Neural cell (in vitro differentiated cells): Measurements from ENCODE around the gene PGAP3. TPM values are rescaled to one million over a fixed set of nuclear protein-coding genes. Genes with fewer than 3 reads are reported as not detected.

Experiments
- H2AFZ ChIP-seq: fragments of 200-600, 300-800 bp; sonication (generic), shearing (Covaris generic); 2 replicates; pipeline ENCODE4 v1.6.0; 2014; ENCODE audit warnings: low read depth, mild to moderate bottlenecking, antibody characterized with exemption, low read length, moderate library complexity
- H3F3A ChIP-seq: fragments of 200-600 bp; shearing (Covaris generic); 2 replicates; pipeline ENCODE4 v1.6.1; 2016; ENCODE audit warnings: mild to moderate bottlenecking, moderate library complexity, mixed read lengths, antibody characterized with exemption, low read length; ENCODE audit not compliant: insufficient read depth, poor library complexity, severe bottlenecking
- H3K27ac ChIP-seq: fragments of 200-600, 300-800 bp; sonication (generic), shearing (Covaris generic); 2 replicates; pipeline ENCODE4 v1.5.1; 2014; ENCODE audit warnings: mild to moderate bottlenecking, low read length, moderate library complexity
- H3K27me3 ChIP-seq: fragments of 300-800, 200-600 bp; sonication (generic), shearing (Covaris generic); 2 replicates; pipeline ENCODE4 v1.6.0; 2014; ENCODE audit warnings: mild to moderate bottlenecking, low read depth, low read length, moderate library complexity; ENCODE audit not compliant: insufficient read depth
- H3K36me3 ChIP-seq: fragments of 300-800, 200-600 bp; sonication (generic), shearing (Covaris generic); 2 replicates; pipeline ENCODE4 v1.5.1; 2014; ENCODE audit warnings: mild to moderate bottlenecking, antibody characterized with exemption, low read length, moderate library complexity; ENCODE audit not compliant: insufficient read depth
- H3K4me2 ChIP-seq: fragments of 300-800, 200-600 bp; sonication (generic), shearing (Covaris generic); 2 replicates; pipeline ENCODE4 v1.6.0; 2014; ENCODE audit warnings: mild to moderate bottlenecking, low read length
- H3K4me3 ChIP-seq: fragments of 300-800, 200-600 bp; sonication (generic), shearing (Covaris generic); 2 replicates; pipeline ENCODE4 v1.5.1; 2014; ENCODE audit warnings: mild to moderate bottlenecking, low read length, moderate library complexity
- H3K79me2 ChIP-seq: fragments of 200-600 bp; shearing (Covaris generic); replicated peaks from 2 replicates; pipeline ENCODE4 v1.6.0; 2014; ENCODE audit warnings: mild to moderate bottlenecking, low read length, moderate library complexity; ENCODE audit not compliant: insufficient read depth
- H3K9ac ChIP-seq: fragments of 300-800, 200-600 bp; sonication (generic), shearing (Covaris generic); 2 replicates; pipeline ENCODE4 v1.6.1; 2016; ENCODE audit warnings: mild to moderate bottlenecking, low read length, mixed read lengths
- H3K9me2 ChIP-seq: fragments of 200-600 bp; shearing (Covaris generic); 2 replicates; pipeline ENCODE4 v1.6.1; 2016; ENCODE audit warnings: mild to moderate bottlenecking, low read length, mixed read lengths; ENCODE audit not compliant: insufficient read depth
- H3K9me3 ChIP-seq: fragments of 200-600, 300-800 bp; sonication (generic), shearing (Covaris generic); 2 replicates; pipeline ENCODE4 v1.6.1; 2016; ENCODE audit warnings: mild to moderate bottlenecking, mixed run types, low read length, moderate library complexity, mixed read lengths
- H4K20me1 ChIP-seq: fragments of 200-600 bp; shearing (Covaris generic); 2 replicates; pipeline ENCODE4 v1.6.1; 2016; ENCODE audit warnings: mild to moderate bottlenecking, mixed run types; ENCODE audit not compliant: insufficient read depth
- CTCF ChIP-seq: fragments of 450-650 bp; IDR thresholded peaks from 2 replicates; pipeline ENCODE4 v1.5.1; 2014; ENCODE audit warnings: antibody characterized with exemption, mild to moderate bottlenecking, moderate library complexity; ENCODE audit not compliant: poor library complexity, severe bottlenecking
- EP300 ChIP-seq: fragments of 450-650 bp; conservative IDR thresholded peaks from 2 replicates; pipeline ENCODE4 v1.6.1; 2014; ENCODE audit warnings: antibody characterized with exemption, mild to moderate bottlenecking, moderate library complexity; ENCODE audit not compliant: poor library complexity, severe bottlenecking
- EZH2 ChIP-seq: fragments of 200-600, 300-800 bp; shearing (Covaris generic), sonication (generic); IDR thresholded peaks from 2 replicates; pipeline ENCODE4 v1.6.1; 2014; ENCODE audit warnings: antibody characterized with exemption, low read length, borderline replicate concordance, mild to moderate bottlenecking; ENCODE audit not compliant: insufficient read depth, poor library complexity, severe bottlenecking
- MXI1 ChIP-seq: fragments of 450-650 bp; conservative IDR thresholded peaks from 2 replicates; pipeline ENCODE4 v1.6.1; 2014; ENCODE audit warnings: antibody characterized with exemption, mild to moderate bottlenecking; ENCODE audit not compliant: poor library complexity, severe bottlenecking
- POLR2AphosphoS5 ChIP-seq: IDR thresholded peaks from 2 replicates; pipeline ENCODE4 v1.6.1; 2012
- RAD21 ChIP-seq: fragments of 450-650 bp; conservative IDR thresholded peaks from 2 replicates; pipeline ENCODE4 v1.6.1; 2014; ENCODE audit warnings: antibody characterized with exemption, mild to moderate bottlenecking, moderate library complexity
- REST ChIP-seq: IDR thresholded peaks from 2 replicates; pipeline ENCODE4 v1.6.1; 2012; ENCODE audit warnings: borderline replicate concordance
- SMC3 ChIP-seq: fragments of 450-650 bp; conservative IDR thresholded peaks from 2 replicates; pipeline ENCODE4 v1.6.1; 2014; ENCODE audit warnings: antibody characterized with exemption, mild to moderate bottlenecking, moderate library complexity; ENCODE audit not compliant: poor library complexity
- TAF1 ChIP-seq: IDR thresholded peaks from 2 replicates; pipeline ENCODE4 v1.6.1; 2012; ENCODE audit warnings: low read depth
- polyA plus RNA-seq: library from polyadenylated mRNA; depleted of rRNA; stranded (reverse); fragments of >200 nt; gene quantifications from 2 replicates; pipeline ENCODE4 v1.2.3, GENCODE V29; 2014

The PGAP3 gene
- polyA plus RNA-seq, 1 donor from 2014 or later: 27.2 TPM

- no peak for TF ChIP-seq EZH2
- TF ChIP-seq POLR2AphosphoS5: no peak
- no peak for TF ChIP-seq RAD21
- no peak for TF ChIP-seq MXI1
- TF ChIP-seq CTCF: no peak
- no peak for TF ChIP-seq SMC3
- TF ChIP-seq REST: no peak
- TF ChIP-seq EP300: no peak
- TF ChIP-seq TAF1: no peak
These were observed 14.3 kb downstream of the PGAP3 start for GRCh38 chr17:39673335-39674081.

GRCh38 chr17:39672522-39673334 lies 15.1 kb downstream of the PGAP3 start:
- no peaks in the 10 kb centered on the region for H3K79me2 ChIP-seq
- H3K36me3 ChIP-seq: no peaks in the 10 kb centered on the region

More at GRCh38 chr17:39673335-39674081, 14.3 kb downstream of the PGAP3 start:
- H3K9ac ChIP-seq: no peak overlapping the region
- no peaks in the 10 kb centered on the region for H3K9me2 ChIP-seq
- H3K4me2 ChIP-seq: no peak overlapping the region
- no peaks in the 10 kb centered on the region for H3K9me3 ChIP-seq
- peaks cover 9% of the 10 kb centered on the region for H3K27me3 ChIP-seq
- no peaks in the 10 kb centered on the region for H4K20me1 ChIP-seq
- H2AFZ ChIP-seq: no peak overlapping the region
- H3K36me3 ChIP-seq: no peaks in the 10 kb centered on the region
- H3F3A ChIP-seq: no peaks in the 10 kb centered on the region
- H3K27ac ChIP-seq: no peak overlapping the region
- no peak overlapping the region for H3K4me3 ChIP-seq
- no peaks in the 10 kb centered on the region for H3K79me2 ChIP-seq

More at GRCh38 chr17:39672522-39673334, 15.1 kb downstream of the PGAP3 start:
- no peak overlapping the region for H3K9ac ChIP-seq
- no peak overlapping the region for H3K4me3 ChIP-seq
- no peak overlapping the region for H3K27ac ChIP-seq
- H2AFZ ChIP-seq: no peak overlapping the region
- H3F3A ChIP-seq: no peaks in the 10 kb centered on the region
- H3K9me3 ChIP-seq: no peaks in the 10 kb centered on the region
- H3K9me2 ChIP-seq: no peaks in the 10 kb centered on the region
- H3K27me3 ChIP-seq: peaks cover 16% of the 10 kb centered on the region
- H4K20me1 ChIP-seq: no peaks in the 10 kb centered on the region
- TF ChIP-seq MXI1 (no peak), TAF1 (no peak), CTCF (no peak), REST (no peak), SMC3 (no peak), EZH2 (no peak)
- H3K4me2 ChIP-seq: no peak overlapping the region
